Measurements from ENCODE around the gene MVK. TPM values are rescaled to one million over a fixed set of nuclear protein-coding genes. Genes with fewer than 3 reads are reported as not detected.

Gene MVK
- polyA plus RNA-seq, 1 experiment, result 4.7 TPM

- Histone ChIP-seq H3K27me3 (ENCODE audit: control insufficient read depth, insufficient read depth, low read length) (no peaks in the 10 kb centered on the region), H3K27ac (ENCODE audit: low read depth, low read length) (no peak overlapping the region), H3K4me3 (ENCODE audit: low read depth, low read length) (no peak overlapping the region), H3K9me3 (ENCODE audit: control insufficient read depth, insufficient read depth, low read length) (no peaks in the 10 kb centered on the region)
- CTCF ChIA-PET, result interaction anchor here (1.0 to 1.9 kb wide), 2 partner anchors 14 to 182 kb away, joined by 3 to 6 read pairs; no protein-coding TSS in a partner anchor
- no peak for TF ChIP-seq CTCF (IDR thresholded peaks at IDR 0.05; ENCODE audit: low read depth, low read length)
- POLR2A ChIA-PET, result no interaction called here
- no peak for DNase-seq (ENCODE audit: low read depth, low spot score)
Measured at GRCh38 chr12:109592195-109592904, 18.8 kb downstream of the MVK start.

- POLR2A ChIA-PET, result interaction anchor here (0.7 kb wide), 1 partner anchor 122 kb away, joined by 3 read pairs; no protein-coding TSS in a partner anchor
- Histone ChIP-seq H3K27me3 (ENCODE audit: control insufficient read depth, insufficient read depth, low read length) (no peaks in the 10 kb centered on the region), H3K4me3 (ENCODE audit: low read depth, low read length) (no peak overlapping the region), H3K9me3 (ENCODE audit: control insufficient read depth, insufficient read depth, low read length) (no peaks in the 10 kb centered on the region), H3K27ac (ENCODE audit: low read depth, low read length) (no peak overlapping the region)
- no peak for TF ChIP-seq CTCF (IDR thresholded peaks at IDR 0.05; ENCODE audit: low read depth, low read length)
- no peak for DNase-seq (ENCODE audit: low read depth, low spot score)
- CTCF ChIA-PET, result interaction anchor here (1.0 to 1.9 kb wide), 2 partner anchors 13 to 182 kb away, joined by 3 to 6 read pairs; no protein-coding TSS in a partner anchor
Measured at GRCh38 chr12:109592905-109593272, 19.3 kb downstream of the MVK start.

GRCh38 chr12:109594556-109595317 lies 21.1 kb downstream of the MVK start:
- DNase-seq (ENCODE audit: low read depth, low spot score), result no peak
- ChIA-PET CTCF (interaction anchor here (1.2 to 7.6 kb wide), 2 partner anchors 182 to 211 kb away, joined by 4 to 201 read pairs; no protein-coding TSS in a partner anchor), POLR2A (no interaction called here)
- TF ChIP-seq CTCF (IDR thresholded peaks at IDR 0.05; ENCODE audit: low read depth, low read length), result no peak
- H3K27me3 ChIP-seq (ENCODE audit: control insufficient read depth, insufficient read depth, low read length), result no peaks in the 10 kb centered on the region
- no peak overlapping the region for H3K27ac ChIP-seq (ENCODE audit: low read depth, low read length)
- no peak overlapping the region for H3K4me3 ChIP-seq (ENCODE audit: low read depth, low read length)
- no peaks in the 10 kb centered on the region for H3K9me3 ChIP-seq (ENCODE audit: control insufficient read depth, insufficient read depth, low read length)

- POLR2A ChIA-PET, result no interaction called here
- Histone ChIP-seq H3K27me3 (ENCODE audit: control insufficient read depth, insufficient read depth, low read length) (no peaks in the 10 kb centered on the region), H3K4me3 (ENCODE audit: low read depth, low read length) (no peak overlapping the region), H3K9me3 (ENCODE audit: control insufficient read depth, insufficient read depth, low read length) (no peaks in the 10 kb centered on the region), H3K27ac (ENCODE audit: low read depth, low read length) (no peak overlapping the region)
- DNase-seq (ENCODE audit: low read depth, low spot score), result no peak
- no peak for TF ChIP-seq CTCF (IDR thresholded peaks at IDR 0.05; ENCODE audit: low read depth, low read length)
- CTCF ChIA-PET, result interaction anchor here (0.7 to 7.6 kb wide), 4 partner anchors 11 to 210 kb away, joined by 3 to 201 read pairs (median 15); no protein-coding TSS in a partner anchor
Measured at GRCh38 chr12:109595321-109595902, 21.8 kb downstream of the MVK start.
